HG02981 (cell line): ENCODE data around the gene TICRR.
"Not testable (repeated sequence)": the region's sequence is repeated elsewhere in the genome, so short reads cannot be mapped to it uniquely, and the experiment has no call there.

Experiments used
- ATAC-seq: cut with Tn5 transposase; IDR thresholded peaks from one replicate; pipeline ENCODE4 v1.9.1; 2021; ENCODE audit warnings: mild to moderate bottlenecking, moderate library complexity; ENCODE audit not compliant: unreplicated experiment

TICRR gene

DNA sequence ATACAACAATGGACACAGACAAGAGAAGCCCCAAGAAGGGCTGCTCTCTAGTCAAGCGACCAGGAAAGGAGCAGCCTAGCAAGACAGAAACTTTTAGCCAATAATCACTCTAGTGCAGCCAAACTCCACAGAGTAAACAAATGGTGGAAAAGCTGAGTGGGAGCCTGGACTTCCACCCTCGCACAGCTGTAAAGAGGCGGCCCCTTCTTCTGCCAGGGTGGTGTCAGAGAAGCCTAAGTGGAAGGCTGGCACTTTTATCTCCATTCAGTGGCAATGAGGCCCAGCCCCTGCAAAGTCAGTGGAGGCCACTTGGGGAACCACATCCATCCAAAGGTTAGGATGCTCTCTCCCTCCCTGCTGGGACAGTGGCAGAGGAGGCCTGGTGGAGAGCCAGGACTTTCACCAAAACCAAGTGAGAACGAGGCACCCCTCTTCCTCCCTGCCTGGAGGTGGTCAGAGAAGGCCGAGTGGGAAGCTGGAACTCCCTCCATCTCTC is 15.5 kb upstream of the TICRR start:
- ATAC-seq: no peak

- ATAC-seq: no peak
Measured at GRCh38 chr15:89566181-89566580, 9.1 kb upstream of the TICRR start.

DNA sequence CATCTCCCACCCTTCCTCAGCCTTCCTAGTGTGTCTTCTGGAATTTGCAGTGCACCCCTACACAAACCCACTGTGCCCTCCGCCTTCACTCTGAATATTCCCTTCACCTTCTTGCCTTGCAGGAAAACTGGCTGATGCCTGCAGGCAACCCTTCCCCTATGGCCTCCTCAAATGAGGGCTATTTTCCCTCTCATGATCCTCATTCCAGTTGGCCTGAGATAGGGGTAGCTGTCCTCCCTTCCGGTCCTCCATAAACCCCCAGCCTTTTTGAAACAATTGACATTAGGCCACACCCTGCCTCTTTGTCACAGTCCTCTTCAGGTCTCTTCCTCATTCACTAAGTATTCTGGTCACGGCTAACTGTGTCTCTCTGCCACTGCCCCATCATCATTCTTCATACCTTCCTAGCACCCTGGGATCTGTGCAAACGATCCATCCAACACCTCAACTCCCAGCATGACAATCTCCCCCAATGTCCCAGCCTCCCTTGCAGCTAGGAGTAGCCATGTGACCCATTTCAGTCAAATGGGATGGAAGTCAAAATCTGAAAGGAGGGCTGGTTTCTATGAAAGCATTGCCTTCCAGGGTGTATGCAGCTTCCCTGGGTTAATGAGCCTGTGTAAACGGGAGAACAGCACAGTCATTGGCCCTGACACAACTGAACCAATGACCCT is 8.5 kb upstream of the TICRR start:
- no peak for ATAC-seq

GRCh38 chr15:89569090-89569745 is 6.1 kb upstream of the TICRR start:
- ATAC-seq: no peak

DNA sequence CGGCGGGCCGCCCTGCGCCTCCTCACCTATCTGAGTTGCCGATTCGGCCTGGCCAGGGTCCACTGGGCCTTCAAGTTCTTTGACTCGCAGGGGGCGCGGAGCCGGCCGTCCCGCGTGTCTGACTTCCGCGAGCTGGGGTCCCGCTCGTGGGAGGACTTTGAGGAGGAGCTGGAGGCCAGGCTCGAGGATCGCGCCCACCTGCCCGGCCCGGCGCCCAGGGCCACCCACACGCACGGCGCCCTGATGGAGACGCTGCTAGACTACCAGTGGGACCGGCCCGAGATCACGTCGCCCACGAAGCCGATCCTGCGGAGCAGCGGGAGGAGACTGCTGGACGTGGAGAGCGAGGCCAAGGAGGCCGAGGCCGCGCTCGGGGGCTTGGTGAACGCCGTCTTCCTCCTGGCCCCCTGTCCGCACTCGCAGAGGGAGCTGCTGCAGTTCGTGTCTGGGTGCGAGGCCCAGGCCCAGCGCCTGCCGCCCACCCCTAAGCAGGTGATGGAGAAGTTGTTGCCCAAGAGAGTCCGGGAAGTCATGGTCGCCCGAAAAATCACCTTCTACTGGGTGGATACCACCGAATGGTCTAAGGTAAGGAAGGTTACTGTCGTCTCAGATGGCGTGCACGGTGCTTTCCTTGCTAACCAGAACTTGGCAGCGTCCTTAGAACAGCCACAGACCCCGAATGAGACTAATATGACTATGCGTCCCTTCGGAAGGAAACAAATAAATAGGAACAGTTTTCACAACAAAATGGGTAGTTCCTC is 567 bp downstream of the TICRR start:
- peak; percentile 15 for ATAC-seq

DNA sequence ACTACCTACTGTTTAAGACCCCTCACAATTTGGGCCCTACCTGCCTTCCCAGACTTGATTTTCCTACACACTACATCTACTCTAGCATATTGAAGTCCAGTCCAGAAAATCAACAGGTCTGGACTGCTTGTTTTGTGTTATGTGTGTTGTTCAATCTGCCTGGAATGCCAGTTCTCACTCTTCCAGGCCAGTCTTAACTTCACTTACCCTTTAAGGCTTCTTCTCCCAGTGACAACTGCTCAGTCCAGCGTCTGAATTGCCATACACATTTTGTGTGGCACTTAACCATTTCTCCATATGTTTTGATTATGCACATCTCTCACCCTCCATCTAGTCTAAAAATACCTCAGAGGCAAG is 1.1 kb downstream of the TICRR start:
- ATAC-seq: no peak

DNA sequence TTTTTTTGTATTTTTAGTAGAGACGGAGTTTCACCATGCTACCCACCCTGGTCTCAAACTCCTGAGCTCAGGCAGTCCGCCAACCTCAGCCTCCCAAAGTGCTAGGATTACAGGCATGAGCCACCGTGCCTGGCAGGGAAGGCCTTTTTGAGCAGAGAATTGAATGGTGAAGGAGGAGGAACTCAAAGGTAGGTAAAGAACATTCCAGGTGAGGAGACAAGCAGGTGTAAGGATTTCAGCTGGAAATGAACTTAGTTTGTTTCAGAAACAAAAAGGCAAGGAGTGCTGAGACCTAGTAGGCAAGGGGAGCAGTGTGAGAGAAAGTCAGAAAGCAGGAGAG is 2.5 kb downstream of the TICRR start:
- ATAC-seq: no peak

DNA sequence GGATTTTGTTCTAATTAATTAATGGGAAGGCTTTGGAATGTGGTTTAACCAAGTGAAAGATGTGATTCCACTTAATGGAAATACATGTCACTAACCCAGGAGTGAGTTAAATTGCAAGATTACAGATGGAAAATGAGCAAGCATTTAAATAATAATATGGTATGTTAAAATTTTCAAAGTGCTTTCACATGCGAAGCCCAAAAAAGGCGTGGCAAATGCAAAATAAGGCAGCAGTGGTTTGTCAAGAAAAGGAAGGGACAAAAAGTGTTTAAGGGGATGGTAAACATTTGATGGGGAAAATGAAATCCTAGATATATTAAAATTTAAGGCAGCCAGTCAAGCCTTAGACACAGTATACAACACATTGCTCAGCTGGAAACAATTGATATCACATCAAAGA is 2.9 kb downstream of the TICRR start:
- no peak for ATAC-seq

- ATAC-seq: not testable (repeated sequence)
Measured at GRCh38 chr15:89580747-89581146, 5.5 kb downstream of the TICRR start.

GRCh38 chr15:89586651-89587050 is 11.4 kb downstream of the TICRR start:
- ATAC-seq: no peak

DNA sequence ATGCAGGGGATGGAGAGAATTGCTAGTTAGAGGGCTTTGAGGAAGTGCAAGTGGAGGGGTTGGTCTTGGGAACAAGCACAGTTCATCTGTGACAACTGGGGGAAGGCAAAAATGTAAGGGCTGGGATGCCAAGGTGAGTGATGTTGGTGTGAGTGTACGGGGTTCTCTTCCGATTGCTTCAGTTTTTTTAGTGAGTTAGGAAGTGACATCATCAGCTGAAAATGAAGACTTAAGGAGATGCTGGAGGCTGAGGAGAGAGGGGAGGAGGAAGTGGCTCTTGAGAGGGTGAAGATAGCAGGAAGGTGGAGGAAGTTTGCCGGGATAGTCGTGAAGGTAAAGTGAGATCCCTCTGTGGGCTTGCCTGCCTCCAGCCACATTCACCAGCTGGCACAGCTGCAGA is 12.7 kb downstream of the TICRR start:
- ATAC-seq: no peak

- ATAC-seq: no peak
Measured at GRCh38 chr15:89591834-89592233, 16.6 kb downstream of the TICRR start.

GRCh38 chr15:89593018-89593417 is 17.7 kb downstream of the TICRR start:
- ATAC-seq: no peak

DNA sequence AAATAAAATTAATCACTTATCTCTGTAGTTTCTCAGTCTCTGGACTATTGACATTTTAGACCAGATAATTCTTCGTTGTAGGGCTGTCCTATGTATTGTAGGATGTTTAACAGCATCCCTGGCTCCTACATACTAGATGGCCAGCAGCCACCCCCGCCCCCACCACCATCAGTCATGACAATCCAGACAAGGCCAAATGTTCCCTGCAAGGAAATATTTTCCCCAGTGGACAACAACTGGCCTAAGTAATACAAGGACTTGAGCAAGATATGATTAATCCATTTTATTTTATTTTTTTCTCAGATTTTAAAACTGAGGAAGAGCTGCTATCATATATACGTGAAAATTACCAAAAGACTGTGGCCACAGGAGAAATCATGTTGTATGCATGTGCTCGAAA is 23.8 kb downstream of the TICRR start:
- ATAC-seq: no peak

GRCh38 chr15:89611317-89611716 is 36.0 kb downstream of the TICRR start:
- ATAC-seq: no peak

GRCh38 chr15:89613031-89613430 is 37.8 kb downstream of the TICRR start:
- no peak for ATAC-seq

GRCh38 chr15:89614164-89614563 is 38.9 kb downstream of the TICRR start:
- no peak for ATAC-seq

GRCh38 chr15:89615135-89615534 is 39.9 kb downstream of the TICRR start:
- ATAC-seq: no peak

DNA sequence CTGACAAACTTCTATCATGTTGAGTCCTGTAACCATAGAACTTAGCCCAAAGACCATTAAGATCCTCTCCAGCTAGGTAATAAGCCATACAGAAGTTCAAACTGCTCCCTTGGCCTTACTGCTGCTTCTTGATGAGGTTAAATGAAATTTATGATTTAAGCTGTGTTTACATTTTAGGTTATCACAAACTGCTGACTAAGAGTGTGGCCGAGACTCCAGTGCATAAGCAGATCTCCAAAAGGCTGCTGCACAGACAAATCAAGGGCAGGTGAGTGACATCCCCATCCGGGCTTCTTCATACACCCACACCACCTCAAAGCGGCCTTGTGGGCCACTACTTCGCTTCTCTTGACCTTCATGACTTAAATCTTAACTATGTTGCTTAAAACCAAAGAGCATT is 41.0 kb downstream of the TICRR start:
- no peak for ATAC-seq

GRCh38 chr15:89621547-89621946 is 46.3 kb downstream of the TICRR start:
- no peak for ATAC-seq

GRCh38 chr15:89623165-89623564 is 47.9 kb downstream of the TICRR start:
- ATAC-seq: no peak

DNA sequence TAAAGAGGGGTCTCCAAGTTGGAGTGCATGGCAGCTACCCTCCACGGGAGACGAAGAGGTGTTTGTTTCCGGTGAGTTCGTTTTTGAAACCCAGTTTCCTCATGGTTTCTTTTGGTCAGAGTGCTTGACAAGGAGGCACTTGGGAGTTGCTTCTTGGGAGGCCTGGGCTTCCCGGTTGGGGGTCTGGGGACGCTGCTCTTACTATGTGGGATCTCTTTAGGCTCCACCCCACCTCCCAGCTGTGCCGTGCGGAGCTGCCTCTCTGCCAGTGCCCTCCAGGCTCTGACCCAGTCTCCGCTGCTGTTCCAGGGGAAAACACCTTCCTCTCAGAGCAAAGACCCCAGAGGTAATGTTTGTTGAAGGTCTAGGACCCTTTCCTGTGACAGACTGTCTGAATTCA is 50.4 kb downstream of the TICRR start:
- ATAC-seq: no peak
